NT2/D1 (cell line): ENCODE data around the gene SF3B1.

Experiments
- SUZ12 ChIP-seq: IDR thresholded peaks from 2 replicates; pipeline ENCODE4 v1.6.1; 2011; ENCODE audit not compliant: insufficient read length, insufficient read depth; ENCODE audit errors: extremely low read depth
- ZNF274 ChIP-seq: IDR thresholded peaks from 2 replicates; pipeline ENCODE4 v1.6.1; 2011; ENCODE audit warnings: mild to moderate bottlenecking, low read depth, low read length

DNA sequence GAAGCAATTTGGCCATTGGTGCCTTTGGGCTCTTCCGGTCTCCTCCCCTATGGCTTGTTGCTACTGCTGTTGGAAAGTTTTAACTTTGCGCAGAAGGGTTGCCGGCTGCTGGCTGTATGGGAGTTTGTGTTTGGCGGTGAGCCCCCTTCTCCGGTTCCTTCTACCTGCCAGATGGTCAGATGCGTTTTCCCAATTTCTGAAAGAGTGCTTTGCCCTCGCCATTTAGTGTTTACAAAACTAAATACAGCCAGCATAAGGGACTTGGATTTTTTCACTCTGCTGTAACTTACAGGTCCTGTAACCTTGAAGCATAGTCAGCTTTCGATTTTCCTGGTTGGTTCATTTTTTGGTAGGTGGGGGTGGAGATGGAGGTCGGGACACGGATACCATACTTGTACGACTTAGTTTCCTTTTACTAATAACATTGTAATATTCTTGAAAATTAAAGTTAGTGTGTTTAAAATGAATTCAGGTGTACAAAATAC, 19.1 kb upstream of the SF3B1 start:
- TF ChIP-seq SUZ12 (no peak), ZNF274 (no peak)
